ENCODE measurements around the gene MYO5B. TPM values are rescaled to one million over a fixed set of nuclear protein-coding genes. Genes with fewer than 3 reads are reported as not detected.

The MYO5B gene
- total and polyA plus RNA-seq, 2 of the 4 experiments (the other 2 are of a cell fraction), result 0.24 to 0.54 TPM

- dilution Hi-C loops (cut with HindIII; ENCODE audit: low sequenced_read_pairs, unreplicated experiment), result no loop called here
- H3K23ac ChIP-seq (ENCODE audit: low read depth, low read length), result no peak overlapping the region
Observed at GRCh38 chr18:50114448-50114847, 80.5 kb downstream of the MYO5B start.

More at GRCh38 chr18:50114448-50114847, 80.5 kb downstream of the MYO5B start:
- H2BK120ac ChIP-seq (ENCODE audit: low read depth, low read length), result no peak overlapping the region
- no peak overlapping the region for H2AK9ac ChIP-seq (replicated peaks; ENCODE audit: low read depth, low read length, poor library complexity)
- no peaks in the 10 kb centered on the region for H3K4me1 ChIP-seq (ENCODE audit: control insufficient read depth, insufficient read depth, low read length)
- no peaks in the 10 kb centered on the region for H3K9me3 ChIP-seq (ENCODE audit: control insufficient read depth, insufficient read depth, low read length)
- no peak overlapping the region for H3K27ac ChIP-seq (ENCODE audit: insufficient read depth, low read length)
- DNase-seq, result no peak
- 25% methylated on average over 4 of the region's 6 CpGs; no CpG with 5 or more reads in 1 of the 2 experiments for WGBS, 2 experiments (ENCODE audit: extremely low coverage in 2 of 2, insufficient read length in 1 of 2)
- no peak overlapping the region for H2BK20ac ChIP-seq (ENCODE audit: low read depth, low read length)
- no peak overlapping the region for H2AK5ac ChIP-seq (ENCODE audit: low read depth, low read length)
- H4K5ac ChIP-seq (ENCODE audit: low read depth, low read length), result no peak overlapping the region
- ChIA-PET POLR2A (ENCODE audit: unreplicated experiment) (no interaction called here), CTCF (no interaction called here)
- no peak overlapping the region for H3K9ac ChIP-seq (ENCODE audit: low read depth, low read length)
- TF ChIP-seq FOS (IDR thresholded peaks at IDR 0.05; ENCODE audit: low read depth, low read length), result no peak
- TF ChIP-seq RAD21 (IDR thresholded peaks at IDR 0.05; ENCODE audit: low read length), result no peak
- TF ChIP-seq SMC3 (IDR thresholded peaks at IDR 0.05; ENCODE audit: low read depth, low read length), result no peak
- TF ChIP-seq RCOR1 (IDR thresholded peaks at IDR 0.05; ENCODE audit: insufficient replicate concordance, low read length), result no peak
- no peak for TF ChIP-seq MXI1 (IDR thresholded peaks at IDR 0.05; ENCODE audit: borderline replicate concordance, low read depth, low read length)
- TF ChIP-seq BHLHE40 (IDR thresholded peaks at IDR 0.05; ENCODE audit: low read depth, low read length), result no peak
- no peak for TF ChIP-seq CHD1 (IDR thresholded peaks at IDR 0.05; ENCODE audit: low read depth, low read length)
- TF ChIP-seq RFX5 (IDR thresholded peaks at IDR 0.05; ENCODE audit: low read depth, low read length), result no peak
- no peak for TF ChIP-seq USF2 (IDR thresholded peaks at IDR 0.05; ENCODE audit: low read depth, low read length)
- TF ChIP-seq MAZ (IDR thresholded peaks at IDR 0.05; ENCODE audit: borderline replicate concordance, low read depth, low read length), result no peak
- TF ChIP-seq POLR2A (IDR thresholded peaks at IDR 0.05; ENCODE audit: low read depth, low read length), result no peak
- no peak for TF ChIP-seq ELK1 (IDR thresholded peaks at IDR 0.05; ENCODE audit: borderline replicate concordance, low read depth, low read length)
- no peak for TF ChIP-seq NFE2L2 (IDR thresholded peaks at IDR 0.05; ENCODE audit: low read depth, low read length)
- no peak for TF ChIP-seq MAFK (IDR thresholded peaks at IDR 0.05; ENCODE audit: low read depth, low read length)
- TF ChIP-seq CEBPB (IDR thresholded peaks at IDR 0.05; ENCODE audit: low read depth, low read length), result no peak
- TF ChIP-seq CTCF (conservative IDR thresholded peaks at IDR 0.05; ENCODE audit: low read depth, low read length), result no peak
- no peak overlapping the region for H4K91ac ChIP-seq (ENCODE audit: insufficient read depth, low read depth, low read length)
- BruUV-seq (replicated peaks), result no TSS peak
- H3K4me2 ChIP-seq (ENCODE audit: low read depth, low read length), result no peak overlapping the region
- no peak overlapping the region for H2BK5ac ChIP-seq (ENCODE audit: low read depth, low read length, poor library complexity, severe bottlenecking)
- no peaks in the 10 kb centered on the region for H3K9me1 ChIP-seq (ENCODE audit: insufficient read depth, low read length)
- H3K4ac ChIP-seq (ENCODE audit: low read depth, low read length), result no peak overlapping the region
- no peaks in the 10 kb centered on the region for H4K20me1 ChIP-seq (ENCODE audit: insufficient read depth, low read length)
- no peaks in the 10 kb centered on the region; the same call in 1 of the 2 replicates for H3K27me3 ChIP-seq (ENCODE audit: control insufficient read depth, insufficient read depth, low read length)
- no peaks in the 10 kb centered on the region for H3K36me3 ChIP-seq (ENCODE audit: control insufficient read depth, insufficient read depth, low read length)
- H2AFZ ChIP-seq (replicated peaks; ENCODE audit: low read length, poor library complexity), result no peak overlapping the region
- no peak overlapping the region for H2BK15ac ChIP-seq (ENCODE audit: low read depth, low read length)
- no peaks in the 10 kb centered on the region for H3K79me1 ChIP-seq (ENCODE audit: low read depth in 1 of 2, low read length in 2 of 2)
- H4K8ac ChIP-seq (ENCODE audit: low read depth in 2 of 2, low read length in 2 of 2), result no peak overlapping the region
- H3K56ac ChIP-seq (ENCODE audit: extremely low read depth, insufficient read depth, low read length), result no peak overlapping the region
- in situ Hi-C loops (cut with MboI; ENCODE audit: low sequenced_read_pairs) (no loop called here), intact Hi-C loops (cut with micrococcal nuclease) (no loop called here)
- no peak overlapping the region for H3K4me3 ChIP-seq (ENCODE audit: insufficient read depth, low read depth, low read length)
- H3K14ac ChIP-seq (replicated peaks; ENCODE audit: low read depth, low read length), result no peak overlapping the region
- ATAC-seq (ENCODE audit: low read depth), result no peak
- no peak overlapping the region for H3K18ac ChIP-seq (ENCODE audit: low read depth, low read length)

Measured in IMR-90 (cell line).